ENCODE results near the gene KRTAP2-1. TPM values are rescaled to one million over a fixed set of nuclear protein-coding genes. Genes with fewer than 3 reads are reported as not detected.
"Not testable (repeated sequence)": the region's sequence is repeated elsewhere in the genome, so short reads cannot be mapped to it uniquely, and the experiment has no call there.

Gene KRTAP2-1, protein sequence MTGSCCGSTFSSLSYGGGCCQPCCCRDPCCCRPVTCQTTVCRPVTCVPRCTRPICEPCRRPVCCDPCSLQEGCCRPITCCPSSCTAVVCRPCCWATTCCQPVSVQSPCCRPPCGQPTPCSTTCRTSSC
- not detected for total RNA-seq

DNA sequence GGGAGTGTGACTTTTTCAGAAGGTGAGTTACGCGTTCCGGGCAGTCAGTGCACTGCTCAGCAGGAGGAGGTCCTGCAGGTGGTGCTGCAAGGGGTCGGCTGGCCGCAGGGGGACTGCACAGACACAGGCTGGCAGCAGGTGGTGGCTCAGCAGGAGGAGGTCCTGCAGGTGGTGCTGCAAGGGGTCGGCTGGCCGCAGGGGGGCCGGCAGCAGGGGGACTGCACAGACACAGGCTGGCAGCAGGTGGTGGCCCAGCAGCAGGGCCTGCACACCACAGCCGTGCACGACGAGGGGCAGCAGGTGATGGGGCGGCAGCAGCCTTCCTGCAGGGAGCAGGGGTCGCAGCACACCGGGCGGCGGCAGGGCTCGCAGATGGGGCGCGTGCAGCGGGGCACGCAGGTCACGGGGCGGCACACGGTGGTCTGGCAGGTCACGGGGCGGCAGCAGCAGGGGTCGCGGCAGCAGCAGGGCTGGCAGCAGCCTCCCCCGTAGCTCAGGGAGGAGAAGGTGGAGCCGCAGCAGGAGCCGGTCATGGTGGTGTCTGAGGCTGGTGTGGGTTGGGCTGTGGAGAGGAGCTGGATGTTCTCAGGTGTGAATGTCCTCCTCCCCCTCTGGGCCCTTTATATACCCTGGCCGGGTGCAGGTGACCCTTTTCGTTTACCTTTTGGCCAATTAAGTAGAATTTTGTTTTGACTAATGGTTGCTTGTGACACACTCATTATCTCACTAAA lies at the start of gene KRTAP2-1:
KRTAP2-1 (minus strand) TSS at position 582 of the 731 bp plus-strand sequence; CDS start at position 533, 49 bp downstream.
- TF ChIP-seq, protein P1, sequence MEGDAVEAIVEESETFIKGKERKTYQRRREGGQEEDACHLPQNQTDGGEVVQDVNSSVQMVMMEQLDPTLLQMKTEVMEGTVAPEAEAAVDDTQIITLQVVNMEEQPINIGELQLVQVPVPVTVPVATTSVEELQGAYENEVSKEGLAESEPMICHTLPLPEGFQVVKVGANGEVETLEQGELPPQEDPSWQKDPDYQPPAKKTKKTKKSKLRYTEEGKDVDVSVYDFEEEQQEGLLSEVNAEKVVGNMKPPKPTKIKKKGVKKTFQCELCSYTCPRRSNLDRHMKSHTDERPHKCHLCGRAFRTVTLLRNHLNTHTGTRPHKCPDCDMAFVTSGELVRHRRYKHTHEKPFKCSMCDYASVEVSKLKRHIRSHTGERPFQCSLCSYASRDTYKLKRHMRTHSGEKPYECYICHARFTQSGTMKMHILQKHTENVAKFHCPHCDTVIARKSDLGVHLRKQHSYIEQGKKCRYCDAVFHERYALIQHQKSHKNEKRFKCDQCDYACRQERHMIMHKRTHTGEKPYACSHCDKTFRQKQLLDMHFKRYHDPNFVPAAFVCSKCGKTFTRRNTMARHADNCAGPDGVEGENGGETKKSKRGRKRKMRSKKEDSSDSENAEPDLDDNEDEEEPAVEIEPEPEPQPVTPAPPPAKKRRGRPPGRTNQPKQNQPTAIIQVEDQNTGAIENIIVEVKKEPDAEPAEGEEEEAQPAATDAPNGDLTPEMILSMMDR (IDR thresholded peaks at IDR 0.05; ENCODE audit: low read depth) = not testable (repeated sequence)

DNA sequence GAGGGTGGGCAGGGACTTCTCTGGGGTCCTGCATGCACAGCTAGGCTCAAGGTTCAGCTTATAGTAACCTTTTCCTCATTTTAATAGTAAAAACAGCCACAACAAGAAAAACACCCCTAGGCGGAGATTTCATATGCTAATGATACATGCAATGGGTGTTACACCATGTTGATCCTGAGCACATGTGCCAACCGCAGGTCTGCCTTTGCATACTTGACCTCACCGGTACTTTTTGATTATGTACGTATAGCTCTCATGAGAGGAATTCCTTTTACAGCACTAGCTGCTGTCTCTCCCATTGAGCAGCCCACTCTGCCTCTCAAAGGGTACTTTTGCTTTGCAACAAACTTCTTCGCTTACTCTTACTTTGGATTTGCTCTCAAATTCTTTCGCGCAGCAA lies 48.9 kb upstream of the KRTAP2-1 start:
- TF ChIP-seq, protein P1 (IDR thresholded peaks at IDR 0.05; ENCODE audit: low read depth) = no peak

DNA sequence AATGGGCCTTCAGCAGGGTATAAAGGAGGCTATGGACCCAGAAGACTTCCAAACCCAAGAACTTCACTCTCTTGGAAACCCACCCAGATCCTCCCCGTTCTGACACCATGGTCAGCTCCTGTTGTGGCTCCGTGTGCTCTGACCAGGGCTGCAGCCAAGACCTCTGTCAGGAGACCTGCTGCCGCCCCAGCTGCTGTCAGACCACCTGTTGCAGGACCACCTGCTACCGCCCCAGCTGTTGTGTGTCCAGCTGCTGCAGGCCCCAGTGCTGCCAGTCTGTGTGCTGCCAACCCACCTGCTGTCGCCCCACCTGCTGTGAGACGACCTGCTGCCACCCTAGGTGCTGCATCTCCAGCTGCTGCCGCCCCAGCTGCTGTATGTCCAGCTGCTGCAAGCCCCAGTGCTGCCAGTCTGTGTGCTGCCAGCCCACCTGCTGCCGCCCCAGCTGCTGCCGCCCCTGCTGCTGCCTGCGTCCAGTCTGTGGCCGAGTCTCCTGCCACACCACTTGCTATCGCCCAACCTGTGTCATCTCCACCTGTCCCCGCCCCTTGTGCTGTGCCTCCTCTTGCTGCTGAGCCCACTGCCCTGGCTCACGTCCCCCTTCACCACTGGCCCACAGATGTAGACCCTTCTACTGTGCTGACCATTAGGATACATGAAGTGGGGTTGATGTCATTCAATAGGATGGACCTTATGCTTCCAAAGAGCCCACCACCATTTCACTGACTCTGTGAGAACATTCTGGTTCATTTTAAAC lies 37.2 kb upstream of the KRTAP2-1 start, which contains the start of gene KRTAP4-7:
KRTAP4-7 (plus strand) TSS at position 51 of the 757 bp plus-strand sequence; CDS start at position 108, 57 bp downstream.
- TF ChIP-seq, protein P1 (IDR thresholded peaks at IDR 0.05; ENCODE audit: low read depth) = not testable (repeated sequence)

DNA sequence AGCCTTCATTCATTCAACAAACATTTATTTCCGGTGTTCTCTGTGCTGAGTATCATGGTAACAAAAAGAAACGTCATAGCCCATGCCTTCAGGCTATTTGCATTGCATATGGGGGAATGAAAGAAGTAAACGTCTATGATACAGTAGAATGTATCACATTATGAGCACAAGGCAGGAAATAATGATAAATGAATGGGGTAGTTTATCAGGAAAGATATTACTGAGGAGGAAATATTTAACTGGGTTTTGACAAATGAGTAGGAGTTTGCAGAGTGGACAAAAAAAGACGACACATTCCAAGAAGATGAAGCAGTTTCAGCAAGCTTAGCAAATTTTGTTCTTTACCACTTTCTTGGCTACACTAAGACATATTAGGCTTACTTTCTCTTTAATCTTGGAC lies 35.5 kb upstream of the KRTAP2-1 start:
- TF ChIP-seq, protein P1 (IDR thresholded peaks at IDR 0.05; ENCODE audit: low read depth) = no peak

DNA sequence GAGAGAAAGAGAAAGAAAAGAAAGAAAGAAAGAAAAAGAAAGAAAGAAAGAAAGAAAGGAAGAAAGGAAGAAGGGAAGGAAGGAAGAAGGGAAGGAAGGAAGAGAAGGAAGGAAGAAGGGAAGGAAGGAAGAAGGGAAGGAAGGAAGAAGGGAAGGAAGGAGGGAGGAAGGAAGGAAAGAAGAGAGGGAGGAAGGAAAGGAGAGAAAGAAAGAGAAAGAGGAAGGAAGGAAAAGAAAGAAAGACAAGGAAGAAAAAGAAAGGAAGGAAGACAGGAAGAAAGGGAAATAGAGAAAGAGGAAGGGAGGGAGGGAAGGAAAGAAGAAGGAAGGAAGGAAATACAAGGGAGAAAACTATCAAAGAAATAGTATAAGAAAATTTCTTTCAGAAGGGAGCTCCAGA lies 29.7 kb upstream of the KRTAP2-1 start:
- TF ChIP-seq, protein P1 (IDR thresholded peaks at IDR 0.05; ENCODE audit: low read depth) = no peak

DNA sequence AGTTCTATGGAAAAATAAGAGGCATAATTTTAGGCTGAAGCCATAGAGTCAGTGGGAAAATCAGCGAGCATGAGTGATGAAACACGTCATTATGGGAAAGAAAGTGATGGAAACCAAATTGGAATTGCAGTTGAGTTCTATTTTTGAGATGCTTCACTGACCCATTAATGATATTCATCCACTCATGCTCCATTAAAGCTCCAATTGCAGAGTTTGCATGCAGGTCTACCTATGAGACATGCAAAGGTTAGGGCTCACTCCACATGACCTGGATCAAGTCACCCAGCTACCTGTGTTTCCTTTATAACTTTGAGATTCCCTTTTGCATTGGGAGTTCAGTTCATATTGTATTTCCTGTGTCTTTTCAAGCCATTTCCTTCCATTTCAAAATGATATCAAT lies 26.6 kb upstream of the KRTAP2-1 start:
- TF ChIP-seq, protein P1 (IDR thresholded peaks at IDR 0.05; ENCODE audit: low read depth) = no peak
